GM12878 (cell line): ENCODE data around the gene IRAK3. TPM values are rescaled to one million over a fixed set of nuclear protein-coding genes. Genes with fewer than 3 reads are reported as not detected.

Source experiments
- ATAC-seq: fragments of 200-7000 bp; cut with Tn5 transposase; 3 replicates; pipeline ENCODE4 v1.9.1; 2020; ENCODE audit warnings: mild to moderate bottlenecking, moderate library complexity
- BruUV-seq: library from RNA; stranded (reverse); fragments of 400-500 nt; replicated peaks from 2 replicates; lab custom pipeline; 2021; lab: Mats Ljungman, UMichigan
- CTCF ChIA-PET: fragments of 300-600 bp; sonication (Branson Sonifier 250); formaldehyde crosslinking; extraction: SDS; loops from one replicate; lab custom pipeline; 2021; ENCODE audit warnings: inconsistent platforms; lab: Yijun Ruan, JAX
- POLR2A ChIA-PET: fragments of 350-600 bp; formaldehyde crosslinking; extraction: SDS; loops from one replicate; lab custom pipeline; 2021; ENCODE audit warnings: inconsistent platforms; lab: Charles Lee
- RAD21 ChIA-PET: fragments of 300-600 bp; sonication (Branson Sonifier 250); formaldehyde crosslinking; loops from one replicate; lab custom pipeline; 2023; ENCODE audit warnings: antibody characterized with exemption; ENCODE audit not compliant: unreplicated experiment; lab: Charles Lee
- SMC1A ChIA-PET: fragments of 300-600 bp; sonication (Branson Sonifier 250); formaldehyde crosslinking; loops from one replicate; lab custom pipeline; 2023; ENCODE audit not compliant: unreplicated experiment, uncharacterized antibody; lab: Charles Lee
- DNase-seq: peaks from one replicate; pipeline ENCODE4 v3.0.0-alpha.2; 2011; ENCODE audit warnings: low read depth, low spot score
- FAIRE-seq: peaks from 3 replicates; lab custom pipeline; 2011; peaks lifted over from hg19 to GRCh38; lab: Jason Lieb, UNC
- H2AFZ ChIP-seq: 2 replicates; pipeline ENCODE4 v1.6.0; 2011; ENCODE audit warnings: low read depth, low read length, control low read depth; ENCODE audit not compliant: control insufficient read depth
- H3K27ac ChIP-seq: 2 replicates; pipeline ENCODE4 v1.5.1; 2011; ENCODE audit warnings: control low read depth; ENCODE audit not compliant: control insufficient read depth, insufficient read depth
- H3K27me3 ChIP-seq, 2 experiments: replicated peaks in 1 of 2; 2 replicates each; pipeline versions ENCODE4 v1.6.0 to v1.6.1; 2011; ENCODE audit warnings: low read length in 1 of 2; ENCODE audit not compliant: control insufficient read depth in 2 of 2, insufficient read depth in 2 of 2
- H3K36me3 ChIP-seq, 2 experiments: 2 replicates each; pipeline ENCODE4 v1.5.1; 2011; ENCODE audit warnings: low read length in 1 of 2; ENCODE audit not compliant: control insufficient read depth in 2 of 2, insufficient read depth in 2 of 2
- H3K4me1 ChIP-seq: 2 replicates; pipeline ENCODE4 v1.6.1; 2011; ENCODE audit warnings: mild to moderate bottlenecking, low read length, moderate library complexity, mixed read lengths; ENCODE audit not compliant: control insufficient read depth, insufficient read depth
- H3K4me2 ChIP-seq: 2 replicates; pipeline ENCODE4 v1.6.0; 2011; ENCODE audit warnings: control low read depth; ENCODE audit not compliant: control insufficient read depth, insufficient read depth
- H3K4me3 ChIP-seq: fragments of 200-600 bp; sonication (generic); 2 replicates; pipeline ENCODE4 v1.5.1; 2016
- H3K79me2 ChIP-seq: 2 replicates; pipeline ENCODE4 v1.6.0; 2011; ENCODE audit warnings: low read length; ENCODE audit not compliant: control insufficient read depth, insufficient read depth
- H3K9ac ChIP-seq: 2 replicates; pipeline ENCODE4 v1.8.0; 2011; ENCODE audit warnings: low read length, control low read depth, mixed read lengths; ENCODE audit not compliant: control insufficient read depth, insufficient read depth
- H3K9me3 ChIP-seq: replicated peaks from 3 replicates; pipeline ENCODE4 v1.5.1; 2011; ENCODE audit warnings: mild to moderate bottlenecking, low read length; ENCODE audit not compliant: control insufficient read depth, insufficient read depth
- H4K20me1 ChIP-seq: 2 replicates; pipeline ENCODE4 v1.6.0; 2011; ENCODE audit not compliant: control insufficient read depth, insufficient read depth
- BCL11A ChIP-seq: IDR thresholded peaks from 2 replicates; pipeline ENCODE4 v1.6.1; 2011; ENCODE audit warnings: low read depth, low read length
- BMI1 ChIP-seq: fragments of 450-650 bp; IDR thresholded peaks from 2 replicates; pipeline ENCODE4 v1.6.1; 2016; ENCODE audit warnings: mild to moderate bottlenecking, moderate library complexity, borderline replicate concordance
- CUX1 ChIP-seq: IDR thresholded peaks from 2 replicates; pipeline ENCODE4 v1.6.1; 2012; ENCODE audit warnings: improper control_type of control experiment, low read depth, low read length; ENCODE audit not compliant: insufficient replicate concordance
- DPF2 ChIP-seq: fragments of 450-650 bp; IDR thresholded peaks from 2 replicates; pipeline ENCODE4 v1.6.1; 2017; ENCODE audit warnings: mild to moderate bottlenecking
- EZH2 ChIP-seq: IDR thresholded peaks from 2 replicates; pipeline ENCODE4 v1.6.1; 2012; ENCODE audit warnings: low read depth, mild to moderate bottlenecking, control low read depth, inconsistent platforms, low read length, borderline replicate concordance; ENCODE audit not compliant: control insufficient read depth
- HDGF ChIP-seq: fragments of 450-650 bp; IDR thresholded peaks from 2 replicates; pipeline ENCODE4 v1.6.1; 2016; ENCODE audit warnings: antibody characterized with exemption
- KAT2A ChIP-seq: conservative IDR thresholded peaks from 2 replicates; pipeline ENCODE4 v1.6.1; 2011; ENCODE audit warnings: low read depth, low read length; ENCODE audit not compliant: control insufficient read depth
- NFYB ChIP-seq: IDR thresholded peaks from 2 replicates; pipeline ENCODE4 v1.6.1; 2011; ENCODE audit warnings: low read depth, mild to moderate bottlenecking, low read length, improper control_type of control experiment, moderate library complexity; ENCODE audit not compliant: insufficient read depth
- SREBF1 ChIP-seq: IDR thresholded peaks from 2 replicates; pipeline ENCODE4 v1.6.1; 2012; ENCODE audit warnings: mild to moderate bottlenecking, low read length
- SUPT20H ChIP-seq: IDR thresholded peaks from 2 replicates; pipeline ENCODE4 v1.6.1; 2011; ENCODE audit warnings: low read depth, mild to moderate bottlenecking, low read length, moderate library complexity, borderline replicate concordance; ENCODE audit not compliant: control insufficient read depth
- TARDBP ChIP-seq: IDR thresholded peaks from 2 replicates; pipeline ENCODE4 v1.6.1; 2016; ENCODE audit warnings: borderline replicate concordance
- in situ Hi-C: fragments of 300-500 bp; cut with MboI; formaldehyde crosslinking; loops from 9 replicates; pipeline ENCODE4 v1.14.3; 2018; ENCODE audit warnings: mixed read lengths
- intact Hi-C: fragments of 100-400 bp; cut with micrococcal nuclease; formaldehyde crosslinking; loops from one replicate; pipeline ENCODE4 v1.14.2; 2022; ENCODE audit not compliant: unreplicated experiment
- polyA plus RNA-seq, 11 experiments: library from polyadenylated mRNA; depleted of rRNA in 4 of 11; unstranded in 6 of 11; stranded (reverse) in 5 of 11; fragments of >200 nt; fragmentation: Nextera tagmentation in 4 of 11; fragmentation: Illumina TruSeq in 1 of 11; extraction: Ambion mirVana in 4 of 11; extraction: Trizol in 1 of 11; gene quantifications; 1 replicate in 1 of 11; 2 replicates in 10 of 11; pipeline versions ENCODE4 v1.2.1 to v1.2.3, GENCODE V29; 2011 to 2016; ENCODE audit warnings: inconsistent platforms in 2 of 11, missing spikeins in 2 of 11, low read depth in 1 of 11
- total RNA-seq, 4 experiments: library from RNA; depleted of rRNA in 3 of 4; stranded (reverse); fragments of >200 nt in 3 of 4; fragmentation: Illumina TruSeq in 1 of 4; extraction: Trizol in 1 of 4; gene quantifications; 2 replicates each; pipeline versions ENCODE4 v1.2.1 to v1.2.3, GENCODE V29; 2013 to 2021

IRAK3 gene
- total and polyA plus RNA-seq, 10 of the 15 experiments (the other 5 are each of a cell fraction or from before 2014, with no cell fraction given) = 1.4 to 14.1 (median 5.4) TPM

DNA sequence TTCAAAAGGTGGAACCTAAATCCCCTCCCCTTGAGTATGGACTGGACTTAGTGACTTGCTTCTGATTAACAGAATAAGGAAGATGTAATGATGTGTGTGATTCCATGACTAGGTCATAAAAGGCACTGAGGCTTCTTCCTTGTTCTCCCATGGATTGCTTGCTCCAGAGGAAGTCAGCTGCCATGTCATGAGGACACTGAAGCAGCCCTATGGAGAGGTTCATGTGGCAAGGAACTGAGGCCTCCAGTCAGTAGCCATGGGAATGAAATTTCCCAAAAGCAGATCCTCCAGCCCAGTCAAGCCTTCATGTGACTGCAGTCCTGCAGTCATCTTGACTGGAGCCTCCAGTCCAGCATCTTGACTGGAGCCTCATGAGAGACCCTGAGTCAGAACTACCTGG, 29.9 kb upstream of the IRAK3 start:
- RAD21 ChIA-PET = interaction anchor here (0.6 kb wide), 1 partner anchor 21 kb away, joined by 5 read pairs; no protein-coding TSS in a partner anchor
- Histone ChIP-seq H3K79me2 (peaks cover 12% of the 10 kb centered on the region), H3K9ac (no peak overlapping the region), H4K20me1 (no peaks in the 10 kb centered on the region), H2AFZ (no peak overlapping the region), H3K27ac (no peak overlapping the region), H3K4me2 (no peak overlapping the region), H3K27me3 (no peaks in the 10 kb centered on the region), H3K9me3 (no peaks in the 10 kb centered on the region; the same call in 1 of the 3 replicates), H3K4me1 (no peaks in the 10 kb centered on the region), H3K36me3 (no peaks in the 10 kb centered on the region; a peak in 4 of 4 replicates), H3K4me3 (no peak overlapping the region)
- TF ChIP-seq SREBF1 (no peak), SUPT20H (no peak), KAT2A (no peak), TARDBP (no peak), DPF2 (no peak), BMI1 (no peak), CUX1 (no peak), NFYB (no peak), EZH2 (no peak), BCL11A (no peak), HDGF (no peak)
- ATAC-seq (no peak), FAIRE-seq (no peak), DNase-seq (no peak)
- in situ Hi-C loops (no loop called here), intact Hi-C loops (no loop called here)
- POLR2A ChIA-PET = interaction anchor here (0.9 kb wide), 1 partner anchor 9 kb away, joined by 4 read pairs; no protein-coding TSS in a partner anchor
- CTCF ChIA-PET = interaction anchor here (0.6 to 2.6 kb wide), 4 partner anchors 10 to 51 kb away, joined by 3 to 9 read pairs (median 4); no protein-coding TSS in a partner anchor
- no TSS peak for BruUV-seq
- SMC1A ChIA-PET = interaction anchor here (0.9 to 1.5 kb wide), 5 partner anchors 10 to 194 kb away, joined by 3 to 5 read pairs (median 4); no protein-coding TSS in a partner anchor
